DND-41 (cell line): ENCODE measurements around the gene AEBP2.

Experiments used
- ATAC-seq: fragments of 200-7000 bp; cut with Tn5 transposase; 3 replicates; pipeline ENCODE4 v1.9.1; 2021; ENCODE audit warnings: low read depth; ENCODE audit not compliant: insufficient read depth
- DNase-seq: peaks from one replicate; pipeline ENCODE4 v3.0.0-alpha.2; 2020
- H2AFZ ChIP-seq: 2 replicates; pipeline ENCODE4 v1.6.0; 2012; ENCODE audit warnings: low read depth, low read length
- H3K27ac ChIP-seq: 2 replicates; pipeline ENCODE4 v1.5.1; 2012; ENCODE audit warnings: low read length, inconsistent platforms
- H3K27me3 ChIP-seq: fragments of 200-600 bp; sonication (generic); 2 replicates; pipeline ENCODE4 v1.6.0; 2012; ENCODE audit warnings: low read length, mild to moderate bottlenecking, inconsistent platforms; ENCODE audit not compliant: insufficient read depth, poor library complexity
- H3K36me3 ChIP-seq: 2 replicates; pipeline ENCODE4 v1.5.1; 2012; ENCODE audit warnings: low read length, inconsistent platforms; ENCODE audit not compliant: insufficient read depth
- H3K4me1 ChIP-seq: 2 replicates; pipeline ENCODE4 v1.5.1; 2012; ENCODE audit warnings: mild to moderate bottlenecking, low read length; ENCODE audit not compliant: insufficient read depth
- H3K4me2 ChIP-seq: 2 replicates; pipeline ENCODE4 v1.6.0; 2012; ENCODE audit warnings: mild to moderate bottlenecking, moderate library complexity, low read length, inconsistent platforms; ENCODE audit not compliant: insufficient read depth
- H3K4me3 ChIP-seq, 2 experiments: fragments of 200-600 bp in 1 of 2; shearing (Covaris generic) in 1 of 2; 2 replicates each; pipeline ENCODE4 v1.5.1; 2012 to 2016; ENCODE audit warnings: inconsistent platforms in 2 of 2, low read length in 2 of 2, mild to moderate bottlenecking in 2 of 2, low read depth in 1 of 2, moderate library complexity in 1 of 2
- H3K79me2 ChIP-seq: 2 replicates; pipeline ENCODE4 v1.6.0; 2012; ENCODE audit warnings: low read length, inconsistent platforms; ENCODE audit not compliant: insufficient read depth
- H3K9ac ChIP-seq: 2 replicates; pipeline ENCODE4 v1.6.0; 2012; ENCODE audit warnings: low read depth, mild to moderate bottlenecking, inconsistent platforms, low read length, moderate library complexity
- H3K9me3 ChIP-seq: 2 replicates; pipeline ENCODE4 v1.5.1; 2012; ENCODE audit warnings: low read length, moderate library complexity, mild to moderate bottlenecking, inconsistent platforms; ENCODE audit not compliant: insufficient read depth, severe bottlenecking
- H4K20me1 ChIP-seq: 2 replicates; pipeline ENCODE4 v1.6.0; 2012; ENCODE audit warnings: low read length; ENCODE audit not compliant: insufficient read depth
- EZH2 ChIP-seq: IDR thresholded peaks from 3 replicates; pipeline ENCODE4 v1.6.1; 2012; ENCODE audit warnings: borderline replicate concordance, low read depth, mild to moderate bottlenecking, moderate library complexity, low read length, inconsistent platforms; ENCODE audit not compliant: severe bottlenecking
- TF ChIP-seq, protein P1 (sequence below): IDR thresholded peaks from 2 replicates; pipeline ENCODE4 v1.5.1; 2012; ENCODE audit warnings: borderline replicate concordance, low read length, moderate library complexity, mild to moderate bottlenecking; ENCODE audit not compliant: poor library complexity, severe bottlenecking; ENCODE audit errors: extremely low read depth

AEBP2 gene

DNA sequence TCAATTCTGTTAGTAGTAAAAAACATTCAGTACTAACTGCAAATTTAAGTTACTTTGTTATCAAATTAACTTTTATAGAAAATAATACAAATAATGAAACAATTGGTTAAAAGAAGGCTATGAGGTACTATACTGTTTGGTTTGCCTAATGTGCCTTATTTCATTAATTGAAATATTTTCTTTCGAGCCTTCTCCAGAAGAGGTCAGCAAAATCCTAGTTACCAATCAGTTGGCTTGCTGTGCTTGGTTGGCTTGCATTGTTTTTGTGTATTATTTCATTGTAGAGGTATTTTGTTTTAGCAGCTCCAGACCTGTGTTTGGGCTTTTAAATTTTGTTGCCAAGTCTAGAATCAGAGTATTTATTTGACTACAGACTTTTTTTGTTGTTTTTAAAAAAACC is 68.5 kb downstream of the AEBP2 start:
- Histone ChIP-seq H3K79me2 (peaks cover 92% of the 10 kb centered on the region), H3K9ac (no peak overlapping the region), H3K4me3 (no peak overlapping the region), H3K36me3 (peaks cover 86% of the 10 kb centered on the region), H2AFZ (no peak overlapping the region), H3K9me3 (no peaks in the 10 kb centered on the region), H4K20me1 (peaks cover 59% of the 10 kb centered on the region; the same call in 1 of the 2 replicates), H3K4me1 (no peaks in the 10 kb centered on the region), H3K27ac (no peak overlapping the region), H3K27me3 (no peaks in the 10 kb centered on the region), H3K4me2 (no peak overlapping the region)
- ATAC-seq (no peak), DNase-seq (no peak)
- TF ChIP-seq, protein P1, sequence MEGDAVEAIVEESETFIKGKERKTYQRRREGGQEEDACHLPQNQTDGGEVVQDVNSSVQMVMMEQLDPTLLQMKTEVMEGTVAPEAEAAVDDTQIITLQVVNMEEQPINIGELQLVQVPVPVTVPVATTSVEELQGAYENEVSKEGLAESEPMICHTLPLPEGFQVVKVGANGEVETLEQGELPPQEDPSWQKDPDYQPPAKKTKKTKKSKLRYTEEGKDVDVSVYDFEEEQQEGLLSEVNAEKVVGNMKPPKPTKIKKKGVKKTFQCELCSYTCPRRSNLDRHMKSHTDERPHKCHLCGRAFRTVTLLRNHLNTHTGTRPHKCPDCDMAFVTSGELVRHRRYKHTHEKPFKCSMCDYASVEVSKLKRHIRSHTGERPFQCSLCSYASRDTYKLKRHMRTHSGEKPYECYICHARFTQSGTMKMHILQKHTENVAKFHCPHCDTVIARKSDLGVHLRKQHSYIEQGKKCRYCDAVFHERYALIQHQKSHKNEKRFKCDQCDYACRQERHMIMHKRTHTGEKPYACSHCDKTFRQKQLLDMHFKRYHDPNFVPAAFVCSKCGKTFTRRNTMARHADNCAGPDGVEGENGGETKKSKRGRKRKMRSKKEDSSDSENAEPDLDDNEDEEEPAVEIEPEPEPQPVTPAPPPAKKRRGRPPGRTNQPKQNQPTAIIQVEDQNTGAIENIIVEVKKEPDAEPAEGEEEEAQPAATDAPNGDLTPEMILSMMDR = no peak
- TF ChIP-seq EZH2 = no peak

DNA sequence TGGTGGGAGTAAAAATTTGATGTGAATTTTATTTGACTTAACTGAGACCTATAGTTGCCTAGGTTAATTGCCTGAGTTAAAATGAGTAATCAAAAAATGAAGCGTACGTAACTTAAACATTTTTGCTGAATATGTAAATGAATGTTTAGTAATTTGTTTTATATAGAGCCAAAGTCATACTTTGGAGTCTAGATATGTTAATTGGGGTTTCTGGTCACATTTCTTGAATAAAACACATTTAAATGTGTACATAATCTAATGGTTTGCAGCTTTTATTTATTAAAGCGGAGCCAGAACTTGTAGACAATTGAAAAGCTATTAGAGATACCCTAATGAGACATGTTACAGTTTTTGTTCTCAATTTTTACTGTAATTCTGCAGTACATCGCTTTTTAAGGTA is 71.2 kb downstream of the AEBP2 start:
- H3K27me3 ChIP-seq = no peaks in the 10 kb centered on the region
- H3K27ac ChIP-seq = no peak overlapping the region
- no peaks in the 10 kb centered on the region for H3K4me1 ChIP-seq
- H3K9ac ChIP-seq = no peak overlapping the region
- H3K4me2 ChIP-seq = no peak overlapping the region
- H3K79me2 ChIP-seq = peaks cover 78% of the 10 kb centered on the region
- H3K4me3 ChIP-seq = no peak overlapping the region
- H4K20me1 ChIP-seq = peaks cover 43% of the 10 kb centered on the region; the same call in 1 of the 2 replicates
- H2AFZ ChIP-seq = no peak overlapping the region
- ATAC-seq (no peak), DNase-seq (no peak)
- H3K36me3 ChIP-seq = peaks cover 82% of the 10 kb centered on the region
- H3K9me3 ChIP-seq = no peaks in the 10 kb centered on the region
- TF ChIP-seq, protein P1 = no peak
- TF ChIP-seq EZH2 = no peak

DNA sequence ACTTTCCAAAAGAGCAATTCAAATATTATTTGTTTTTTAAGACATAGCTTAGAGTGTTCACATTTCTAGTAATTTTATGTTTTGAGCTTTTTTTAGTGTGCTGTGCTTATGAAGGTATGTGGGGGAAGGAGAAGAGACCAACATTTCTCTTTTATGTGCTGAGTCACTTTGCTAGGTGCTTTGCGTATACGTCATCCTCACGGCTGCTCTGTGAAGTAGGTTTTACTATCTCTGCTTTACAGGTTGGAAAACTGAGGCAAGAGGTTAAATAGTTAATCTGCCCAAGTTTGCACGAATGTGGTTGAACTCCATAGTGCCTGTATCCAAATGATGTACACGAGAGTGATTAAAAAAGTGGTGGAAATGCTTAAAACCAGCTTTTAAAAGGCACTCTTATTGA is 75.9 kb downstream of the AEBP2 start:
- ATAC-seq (no peak), DNase-seq (no peak)
- H3K4me1 ChIP-seq = no peaks in the 10 kb centered on the region
- H3K79me2 ChIP-seq = peaks cover 34% of the 10 kb centered on the region
- H2AFZ ChIP-seq = no peak overlapping the region
- H3K4me2 ChIP-seq = no peak overlapping the region
- H3K27ac ChIP-seq = no peak overlapping the region
- no peak overlapping the region for H3K9ac ChIP-seq
- TF ChIP-seq EZH2 = no peak
- TF ChIP-seq, protein P1 = no peak
- no peaks in the 10 kb centered on the region for H3K27me3 ChIP-seq
- H3K36me3 ChIP-seq = peaks cover 91% of the 10 kb centered on the region
- no peak overlapping the region for H3K4me3 ChIP-seq
- H4K20me1 ChIP-seq = peaks cover 13% of the 10 kb centered on the region; the same call in 1 of the 2 replicates
- no peaks in the 10 kb centered on the region for H3K9me3 ChIP-seq

DNA sequence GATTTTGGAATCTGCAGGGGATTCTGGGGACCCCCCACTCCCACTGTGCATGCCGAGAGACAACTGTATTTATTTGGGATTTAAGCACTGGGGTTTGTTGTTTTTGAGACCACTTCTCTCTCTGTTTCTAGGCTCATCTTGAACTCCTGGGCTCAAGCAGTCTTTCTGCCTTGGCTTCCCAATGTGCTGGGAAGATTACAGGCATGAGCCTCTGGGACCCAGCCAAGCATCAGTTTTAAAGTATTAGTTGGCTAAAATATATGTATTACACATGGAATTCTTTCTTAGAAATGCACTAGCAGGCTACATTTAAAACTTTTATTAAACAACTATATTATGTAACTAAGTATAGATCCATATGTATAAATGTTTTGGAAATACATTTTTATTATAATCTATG is 78.3 kb downstream of the AEBP2 start:
- H3K9ac ChIP-seq = no peak overlapping the region
- no peaks in the 10 kb centered on the region for H3K27me3 ChIP-seq
- H3K4me2 ChIP-seq = no peak overlapping the region
- ATAC-seq (no peak), DNase-seq (no peak)
- H3K4me1 ChIP-seq = no peaks in the 10 kb centered on the region
- H4K20me1 ChIP-seq = no peaks in the 10 kb centered on the region; the same call in 1 of the 2 replicates
- no peak overlapping the region for H3K27ac ChIP-seq
- H2AFZ ChIP-seq = no peak overlapping the region
- TF ChIP-seq EZH2 = no peak
- TF ChIP-seq, protein P1 = no peak
- H3K9me3 ChIP-seq = no peaks in the 10 kb centered on the region
- peaks cover 15% of the 10 kb centered on the region for H3K79me2 ChIP-seq
- no peak overlapping the region for H3K4me3 ChIP-seq
- H3K36me3 ChIP-seq = peaks cover 77% of the 10 kb centered on the region
